Stomach (tissue), 9 donors: Measurements from ENCODE around the gene KANSL1. TPM values are rescaled to one million over a fixed set of nuclear protein-coding genes. Genes with fewer than 3 reads are reported as not detected.

Experiments
- DNase-seq, 2 donors: peaks; one replicate each; pipeline versions ENCODE4 v3.0.0 to v3.0.0-alpha.2; 2013 to 2019
- H3K27ac ChIP-seq, 5 donors: fragments of 200-600 bp in 4 of 5; sonication (generic) in 4 of 5; one replicate each; pipeline ENCODE4 v1.5.1; 2013 to 2019; ENCODE audit warnings: mild to moderate bottlenecking in 1 of 5, moderate library complexity in 1 of 5
- H3K27me3 ChIP-seq, 3 donors: fragments of 200-600 bp; sonication (generic); one replicate each; pipeline ENCODE4 v1.5.1; 2017 to 2019; ENCODE audit warnings: mixed run types in 1 of 3
- H3K36me3 ChIP-seq, 4 donors: fragments of 200-600 bp; sonication (generic); 1 replicate in 3 of 4; 2 replicates in 1 of 4; pipeline ENCODE4 v1.5.1; 2016 to 2019
- H3K4me1 ChIP-seq, 4 donors: fragments of 200-600 bp; sonication (generic); one replicate each; pipeline ENCODE4 v1.5.1; 2016 to 2019
- H3K4me3 ChIP-seq, 4 donors: fragments of 200-600 bp; sonication (generic) in 3 of 4; one replicate each; pipeline ENCODE4 v1.5.1; 2016 to 2019; ENCODE audit warnings: mild to moderate bottlenecking in 1 of 4
- H3K9me3 ChIP-seq, 4 donors: fragments of 200-600 bp; sonication (generic); one replicate each; pipeline ENCODE4 v1.5.1; 2016 to 2019
- CTCF ChIP-seq, 7 experiments: fragments of 450-650 bp in 4 of 7; fragments of 200-600 bp in 3 of 7; sonication (generic) in 3 of 7; IDR thresholded peaks; one replicate each; pipeline ENCODE4 v1.5.1; 2016 to 2019; ENCODE audit warnings: antibody characterized with exemption in 7 of 7, control low read depth in 2 of 7, mild to moderate bottlenecking in 1 of 7
- EP300 ChIP-seq: sonication (generic); formaldehyde crosslinking; IDR thresholded peaks from one replicate; pipeline ENCODE4 v1.6.1; 2017; ENCODE audit warnings: antibody characterized with exemption
- POLR2A ChIP-seq, 4 donors: fragments of 450-650 bp; IDR thresholded peaks; one replicate each; pipeline ENCODE4 v1.6.1; 2016; ENCODE audit warnings: antibody characterized with exemption in 4 of 4, control low read depth in 2 of 4, mild to moderate bottlenecking in 1 of 4, moderate library complexity in 1 of 4
- POLR2AphosphoS5 ChIP-seq, 3 donors: sonication (generic); formaldehyde crosslinking; IDR thresholded peaks; one replicate each; pipeline ENCODE4 v1.6.1; 2016; ENCODE audit warnings: antibody characterized with exemption in 3 of 3
- WGBS, 5 donors: extraction: QIAGEN DNeasy Blood & Tissue Kit in 3 of 5; methylation state at CpG; one replicate each; pipeline versions ENCODE4 v1.1.5 to v1.1.7; 2013 to 2018; 5-methylcytosine and 5-hydroxymethylcytosine counted together
- intact Hi-C: fragments of 100-400 bp; cut with DNase I; formaldehyde crosslinking; loops from one replicate; pipeline ENCODE4 v1.15.1; 2023; ENCODE audit warnings: low total_unique reads
- polyA plus RNA-seq, 3 donors: library from polyadenylated mRNA; stranded (reverse); fragments of 200-250 nt; gene quantifications; one replicate each; pipeline ENCODE4 v1.2.3, GENCODE V29; 2013
- small RNA-seq, 4 donors: library from RNA; depleted of rRNA; stranded (forward); fragments of <200 nt; gene quantifications; one replicate each; pipeline ENCODE3, GENCODE V24; 2016
- total RNA-seq, 5 donors: library from RNA; depleted of rRNA; stranded (reverse); fragments of >200 nt; gene quantifications; one replicate each; pipeline versions ENCODE4 v1.1.0 to v1.2.3, GENCODE V29; 2014 to 2016
- donor health status: healthy with polysubstance abuse.
- donor health status: Bipolar disorder and iron deficiency.
- donor health status: healthy.

The KANSL1 gene
- total and polyA plus RNA-seq, 8 donors, result 9.2 to 288 (median 127) TPM

DNA sequence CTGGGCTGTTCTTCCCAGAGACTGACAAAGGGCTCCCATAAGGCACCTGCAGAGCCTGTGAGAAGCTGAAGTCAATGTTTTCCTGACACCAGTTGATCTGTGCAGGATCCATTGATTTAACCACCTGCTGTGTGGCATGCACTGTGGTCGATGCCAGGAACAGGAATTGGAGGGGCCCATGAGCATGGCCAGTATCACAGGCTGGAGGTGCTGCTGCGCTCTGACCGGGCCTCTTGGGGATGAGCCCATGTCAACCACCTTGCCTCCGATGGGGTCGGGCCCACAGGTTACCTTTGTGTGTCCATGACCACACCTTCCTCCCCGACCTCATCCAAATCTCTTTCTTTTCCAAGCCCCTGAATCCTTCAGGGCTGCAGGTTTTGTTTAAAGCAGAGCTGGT lies 212.4 kb downstream of the KANSL1 start:
- Histone ChIP-seq H3K4me3 (no peak overlapping the region), H3K27ac (no peak overlapping the region), H3K27me3 (peaks cover 0 to 25% (median 5%) of the 10 kb centered on the region in 3 donors), H3K9me3 (no peaks in the 10 kb centered on the region), H3K36me3 (no peaks in the 10 kb centered on the region), H3K4me1 (no peaks in the 10 kb centered on the region)
- DNase-seq, result no peak
- intact Hi-C loops, result no loop called here
- TF ChIP-seq POLR2A (IDR thresholded peaks at IDR 0.05) (no peak), POLR2AphosphoS5 (IDR thresholded peaks at IDR 0.05) (no peak), EP300 (no peak), CTCF (IDR thresholded peaks at IDR 0.05) (no peak)
- WGBS, 5 donors, result 78 to 89% (median 82%) methylated on average over 6 of the region's 6 CpGs

Small RNA genes within 50 kb of the gene (small RNA-seq; reads per million reads assigned to genes)
- gene RF00019, result 0 reads per million in 4 donors

Other genes starting within 250 kb of the KANSL1 start
- gene STH, start 194.2 kb downstream of the KANSL1 start, total RNA-seq, result not detected
- gene STH, start 194.2 kb downstream of the KANSL1 start, polyA plus RNA-seq, result not detected
- gene LRRC37A, start 101.7 kb upstream of the KANSL1 start, total RNA-seq, result 1 to 10 TPM in 3 of 5 donors, not detected in 2; 1.0 to 3.3 (median 2.7) TPM
- under 1 TPM; 0.68 to 0.98 (median 0.76) TPM for gene LRRC37A, start 101.7 kb upstream of the KANSL1 start, polyA plus RNA-seq
- gene ARL17B, start 168.3 kb upstream of the KANSL1 start, total RNA-seq, result 100 to 1,000 TPM in 1 of 5 donors, 10 to 100 TPM in 2, 1 to 10 TPM in 1, under 1 TPM in 1; 0.58 to 194 (median 15.6) TPM
- 10 to 100 TPM in 1 of 3 donors, 1 to 10 TPM in 2; 6.3 to 11.9 (median 8.8) TPM for gene ARL17B, start 168.3 kb upstream of the KANSL1 start, polyA plus RNA-seq